Immature natural killer cell (primary cell): ENCODE results near the gene NOS1AP. TPM values are rescaled to one million over a fixed set of nuclear protein-coding genes. Genes with fewer than 3 reads are reported as not detected.

Experiments used
- DNase-seq, 3 donors: peaks; one replicate each; pipeline ENCODE4 v3.0.0; 2022; ENCODE audit warnings: mixed read lengths in 1 of 3
- H3K27ac Mint-ChIP-seq, 6 donors: one replicate each; pipeline ENCODE4 v1.8.0; 2020; ENCODE audit warnings: mixed read lengths in 6 of 6, mild to moderate bottlenecking in 5 of 6, inconsistent platforms in 4 of 6, moderate library complexity in 3 of 6
- H3K27me3 Mint-ChIP-seq, 3 donors: one replicate each; pipeline ENCODE4 v1.8.0; 2020 to 2021; ENCODE audit warnings: low read depth in 3 of 3, mild to moderate bottlenecking in 3 of 3, mixed read lengths in 3 of 3, moderate library complexity in 3 of 3, inconsistent platforms in 1 of 3
- H3K36me3 Mint-ChIP-seq, 3 donors: one replicate each; pipeline ENCODE4 v1.8.0; 2020; ENCODE audit warnings: mixed read lengths in 3 of 3, inconsistent platforms in 2 of 3, mild to moderate bottlenecking in 2 of 3
- H3K4me1 Mint-ChIP-seq, 2 donors: one replicate each; pipeline ENCODE4 v1.8.0; 2020; ENCODE audit warnings: inconsistent platforms in 2 of 2, mild to moderate bottlenecking in 2 of 2, mixed read lengths in 2 of 2, moderate library complexity in 1 of 2
- H3K4me3 Mint-ChIP-seq, 5 donors: one replicate each; pipeline ENCODE4 v1.8.0; 2020; ENCODE audit warnings: mild to moderate bottlenecking in 5 of 5, mixed read lengths in 5 of 5, inconsistent platforms in 3 of 5, moderate library complexity in 3 of 5
- H3K9me3 Mint-ChIP-seq, 6 donors: one replicate each; pipeline ENCODE4 v1.8.0; 2020; ENCODE audit warnings: mild to moderate bottlenecking in 6 of 6, mixed read lengths in 6 of 6, inconsistent platforms in 4 of 6, moderate library complexity in 3 of 6
- polyA plus RNA-seq, 3 donors: library from polyadenylated mRNA; unstranded; fragments of 300-500 nt; fragmentation: Illumina TruSeq; gene quantifications; one replicate each; pipeline ENCODE4 v1.2.3, GENCODE V29; 2021

The NOS1AP gene
- polyA plus RNA-seq, 3 donors from 2014 or later = not detected

DNA sequence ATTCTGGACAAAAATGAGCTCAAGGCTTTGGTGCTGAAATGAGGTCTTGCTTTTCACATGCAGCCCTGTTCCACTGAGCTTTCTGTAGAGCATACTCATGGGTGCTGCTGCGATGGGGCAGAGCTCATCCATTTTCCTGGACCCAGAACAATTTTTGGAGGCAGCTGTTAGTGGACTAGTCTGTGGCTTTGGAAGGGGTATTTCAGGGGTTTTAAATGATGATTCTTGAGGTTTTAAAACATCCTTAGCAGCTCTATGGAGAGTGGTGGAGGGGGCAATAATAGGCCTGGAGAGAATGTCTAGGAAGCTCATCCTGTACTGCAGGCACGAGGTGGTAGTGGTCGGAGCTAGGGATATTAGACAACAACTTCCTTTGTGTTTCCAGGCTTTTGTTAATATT lies 16.5 kb downstream of the NOS1AP start:
- no peak overlapping the region for H3K4me3 Mint-ChIP-seq
- H3K4me1 Mint-ChIP-seq = no peaks in the 10 kb centered on the region
- DNase-seq = no peak
- H3K27ac Mint-ChIP-seq = no peak overlapping the region
- peaks cover 0 to 5% (median 0%) of the 10 kb centered on the region in 6 donors for H3K9me3 Mint-ChIP-seq
- H3K27me3 Mint-ChIP-seq = peaks cover 8 to 13% (median 8%) of the 10 kb centered on the region in 3 donors
- peaks cover 0 to 3% (median 0%) of the 10 kb centered on the region in 3 donors for H3K36me3 Mint-ChIP-seq

DNA sequence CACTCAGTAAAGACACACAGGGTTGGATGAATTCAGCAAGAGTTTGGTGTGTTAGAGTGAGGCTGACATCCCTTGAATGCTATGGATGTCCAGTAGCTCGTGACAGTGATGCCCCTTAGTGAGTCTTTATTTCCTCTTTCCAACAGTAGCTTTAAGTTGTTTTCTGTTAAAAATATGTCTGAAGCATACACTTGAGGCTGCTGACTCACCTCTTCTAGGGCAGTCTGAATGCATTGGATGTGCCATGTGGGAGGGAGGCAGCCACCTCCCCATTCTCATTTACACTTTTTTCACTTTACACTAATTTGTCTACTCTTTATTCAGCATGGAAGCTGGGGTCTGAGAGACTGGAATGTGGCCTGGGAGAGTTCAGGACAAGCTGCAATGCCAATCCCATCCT lies 17.6 kb downstream of the NOS1AP start:
- no peak for DNase-seq
- Mint-ChIP-seq H3K27me3 (peaks cover 6 to 14% (median 9%) of the 10 kb centered on the region in 3 donors), H3K27ac (no peak overlapping the region), H3K4me3 (no peak overlapping the region), H3K36me3 (peaks cover 0 to 3% (median 0%) of the 10 kb centered on the region in 3 donors), H3K4me1 (no peaks in the 10 kb centered on the region), H3K9me3 (peaks cover 0 to 5% (median 0%) of the 10 kb centered on the region in 6 donors)

DNA sequence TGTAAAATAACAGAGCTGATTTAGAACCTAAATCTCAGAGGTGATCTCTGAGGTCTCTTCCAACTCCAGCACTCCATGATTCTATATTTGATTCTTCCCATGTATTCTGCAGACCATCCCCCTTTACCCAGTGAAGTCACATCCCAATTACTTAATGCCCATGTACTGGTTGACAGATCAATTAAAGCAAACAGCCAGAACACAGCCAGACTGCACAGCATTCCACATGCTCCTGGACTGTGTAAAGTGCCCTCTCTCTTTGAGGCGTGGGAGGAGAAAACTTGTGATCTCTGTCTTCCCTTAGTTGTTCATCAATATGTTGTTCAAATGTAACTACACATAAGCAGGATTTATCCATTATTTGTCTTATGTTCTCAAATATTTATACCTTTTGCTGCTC lies 18.1 kb downstream of the NOS1AP start:
- H3K27ac Mint-ChIP-seq = no peak overlapping the region
- H3K36me3 Mint-ChIP-seq = peaks cover 0 to 3% (median 0%) of the 10 kb centered on the region in 3 donors
- H3K9me3 Mint-ChIP-seq = peaks cover 0 to 5% (median 0%) of the 10 kb centered on the region in 6 donors
- H3K4me3 Mint-ChIP-seq = no peak overlapping the region
- H3K4me1 Mint-ChIP-seq = no peaks in the 10 kb centered on the region
- peaks cover 8 to 11% (median 9%) of the 10 kb centered on the region in 3 donors for H3K27me3 Mint-ChIP-seq
- DNase-seq = no peak

DNA sequence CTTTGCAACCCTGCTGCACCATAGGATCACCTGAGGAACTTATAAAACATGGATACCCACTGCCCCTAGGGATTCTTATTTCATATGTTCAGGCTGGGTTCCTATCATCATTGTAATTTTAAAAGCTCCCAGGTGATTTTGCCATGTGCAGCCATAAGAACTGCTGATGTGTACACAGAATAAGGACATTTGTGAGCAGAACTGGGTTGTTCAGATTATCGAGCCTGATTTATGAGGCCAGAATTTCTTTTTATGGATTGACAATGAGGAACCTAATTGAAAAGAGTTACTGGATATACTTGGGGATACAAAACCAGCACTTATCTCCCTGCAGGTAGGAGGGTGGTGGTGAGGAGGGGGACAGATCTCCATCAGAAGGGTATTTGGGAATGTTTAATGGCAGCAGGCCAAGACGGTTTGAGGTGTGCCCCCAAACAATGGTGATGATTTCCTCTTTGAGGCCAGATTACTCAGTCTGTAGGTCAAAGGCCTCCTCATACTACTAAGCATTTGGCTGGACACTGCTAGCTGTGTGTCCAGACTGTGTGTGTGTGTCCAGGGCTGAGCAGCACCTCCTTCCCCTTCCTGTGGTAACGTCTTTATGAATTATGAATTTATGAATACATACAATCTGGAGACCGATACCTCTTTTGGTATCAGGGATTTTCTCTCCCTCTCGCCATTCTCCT lies 18.9 kb downstream of the NOS1AP start:
- Mint-ChIP-seq H3K4me3 (no peak overlapping the region), H3K9me3 (peaks cover 0 to 5% (median 0%) of the 10 kb centered on the region in 6 donors), H3K36me3 (peaks cover 0 to 3% (median 0%) of the 10 kb centered on the region in 3 donors), H3K27ac (no peak overlapping the region), H3K27me3 (peaks cover 8 to 10% (median 9%) of the 10 kb centered on the region in 3 donors), H3K4me1 (no peaks in the 10 kb centered on the region)
- DNase-seq = no peak

DNA sequence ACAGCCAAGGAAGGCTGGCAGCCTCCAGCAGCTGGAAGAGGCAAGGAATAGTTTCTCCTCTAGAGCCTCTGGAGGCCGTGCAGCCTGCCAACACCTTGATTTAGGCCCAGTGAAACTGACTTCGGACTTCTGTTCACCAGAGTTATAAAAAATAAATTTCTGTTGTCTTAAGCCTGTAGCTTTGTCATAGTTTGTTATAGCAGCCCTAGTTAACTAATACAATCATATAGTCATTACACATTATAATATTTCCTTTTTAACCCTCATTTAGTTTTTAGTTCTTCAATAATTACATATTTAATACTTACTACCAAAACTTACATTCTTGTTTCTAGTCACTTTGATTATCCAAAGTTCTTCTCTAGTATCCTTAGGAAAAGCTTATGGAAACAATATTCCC lies 20.3 kb downstream of the NOS1AP start:
- H3K27me3 Mint-ChIP-seq = peaks cover 5 to 10% (median 8%) of the 10 kb centered on the region in 3 donors
- peaks cover 0 to 5% (median 0%) of the 10 kb centered on the region in 6 donors for H3K9me3 Mint-ChIP-seq
- H3K36me3 Mint-ChIP-seq = no peaks in the 10 kb centered on the region
- no peaks in the 10 kb centered on the region for H3K4me1 Mint-ChIP-seq
- no peak overlapping the region for H3K27ac Mint-ChIP-seq
- no peak for DNase-seq
- no peak overlapping the region for H3K4me3 Mint-ChIP-seq

DNA sequence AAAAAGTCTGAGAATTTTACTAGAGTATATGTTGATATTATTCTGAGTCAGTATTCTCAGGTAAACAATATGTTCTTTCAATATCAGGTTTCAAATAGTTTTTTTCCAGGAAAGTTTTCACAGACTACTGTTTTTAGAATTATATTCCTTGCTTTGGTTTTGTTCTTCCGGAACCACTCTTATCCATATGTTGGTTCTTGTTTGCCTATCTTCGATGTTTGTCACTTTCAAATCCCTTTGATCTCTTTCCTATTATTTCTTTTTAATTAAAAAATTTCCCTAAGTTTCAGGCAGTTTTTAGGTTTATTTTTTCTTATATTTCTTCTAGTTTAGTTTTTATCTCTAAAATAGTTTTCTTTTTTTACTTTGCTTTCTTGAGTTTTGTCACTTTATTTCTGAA lies 20.9 kb downstream of the NOS1AP start:
- peaks cover 5 to 10% (median 8%) of the 10 kb centered on the region in 3 donors for H3K27me3 Mint-ChIP-seq
- no peak overlapping the region for H3K27ac Mint-ChIP-seq
- no peaks in the 10 kb centered on the region for H3K36me3 Mint-ChIP-seq
- H3K4me1 Mint-ChIP-seq = no peaks in the 10 kb centered on the region
- H3K4me3 Mint-ChIP-seq = no peak overlapping the region
- H3K9me3 Mint-ChIP-seq = peaks cover 0 to 3% (median 0%) of the 10 kb centered on the region in 6 donors
- DNase-seq = no peak

DNA sequence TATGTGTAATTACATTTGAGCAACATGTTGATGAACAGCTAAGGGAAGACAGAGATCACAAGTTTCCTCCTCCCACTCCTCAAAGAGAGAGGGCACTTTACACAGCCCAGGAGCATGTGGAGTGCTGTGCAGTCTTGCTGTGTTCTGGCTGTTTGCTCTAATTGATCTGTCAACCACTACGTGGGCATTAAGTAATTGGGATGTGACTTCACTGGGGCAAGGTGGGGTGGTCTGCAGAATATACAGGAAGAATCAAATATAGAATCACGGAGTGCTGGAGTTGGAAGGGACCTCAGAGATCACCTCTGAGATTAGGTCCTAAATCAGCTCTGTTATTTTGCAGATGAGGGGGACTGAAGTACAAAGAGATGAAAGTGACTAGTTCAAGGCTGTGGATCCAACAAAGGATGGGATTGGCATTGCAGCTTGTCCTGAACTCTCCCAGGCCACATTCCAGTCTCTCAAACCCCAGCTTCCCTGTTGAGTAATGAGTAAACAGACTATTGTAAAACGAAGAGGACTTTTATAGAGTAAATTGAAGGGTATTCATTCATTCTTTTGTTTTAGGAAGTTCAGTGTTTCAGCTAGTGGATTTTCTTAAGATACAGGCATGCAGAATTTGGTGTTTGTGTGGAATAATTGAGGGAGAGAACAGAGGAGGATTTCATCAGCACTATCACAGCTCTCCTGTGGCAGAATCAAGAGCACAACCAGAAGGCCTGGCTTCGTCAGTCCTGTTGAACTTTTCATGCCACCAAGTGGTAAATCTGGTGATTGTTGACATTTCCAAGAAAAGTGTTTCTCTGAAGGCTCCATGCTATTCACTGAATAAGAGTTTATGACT lies 22.4 kb downstream of the NOS1AP start:
- no peak overlapping the region for H3K4me3 Mint-ChIP-seq
- H3K27me3 Mint-ChIP-seq = peaks cover 5 to 9% (median 8%) of the 10 kb centered on the region in 3 donors
- H3K27ac Mint-ChIP-seq = no peak overlapping the region
- no peak for DNase-seq
- H3K4me1 Mint-ChIP-seq = no peaks in the 10 kb centered on the region
- no peaks in the 10 kb centered on the region for H3K36me3 Mint-ChIP-seq
- no peaks in the 10 kb centered on the region for H3K9me3 Mint-ChIP-seq

DNA sequence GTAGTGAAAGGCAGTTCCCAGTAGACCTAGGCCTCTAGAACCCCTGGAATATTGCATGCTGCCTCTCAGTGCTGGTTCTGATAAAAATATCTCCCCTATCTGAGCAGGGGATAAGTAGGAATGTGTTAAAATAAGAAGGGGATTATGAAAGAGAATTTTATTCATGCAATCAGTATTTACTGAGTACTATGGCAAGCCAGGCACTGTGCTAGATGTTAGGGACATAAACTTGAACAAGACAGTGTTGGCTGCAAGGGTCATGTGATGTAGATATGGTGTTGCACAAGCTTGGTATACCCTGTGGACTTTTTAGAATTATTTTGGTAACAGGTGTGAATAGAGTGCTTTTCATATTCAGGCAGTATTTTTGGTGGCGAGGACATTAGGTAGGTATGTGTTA lies 23.6 kb downstream of the NOS1AP start:
- Mint-ChIP-seq H3K9me3 (no peaks in the 10 kb centered on the region), H3K4me1 (no peaks in the 10 kb centered on the region), H3K4me3 (no peak overlapping the region), H3K27me3 (peaks cover 5 to 9% (median 8%) of the 10 kb centered on the region in 3 donors), H3K27ac (no peak overlapping the region), H3K36me3 (no peaks in the 10 kb centered on the region)
- no peak for DNase-seq

DNA sequence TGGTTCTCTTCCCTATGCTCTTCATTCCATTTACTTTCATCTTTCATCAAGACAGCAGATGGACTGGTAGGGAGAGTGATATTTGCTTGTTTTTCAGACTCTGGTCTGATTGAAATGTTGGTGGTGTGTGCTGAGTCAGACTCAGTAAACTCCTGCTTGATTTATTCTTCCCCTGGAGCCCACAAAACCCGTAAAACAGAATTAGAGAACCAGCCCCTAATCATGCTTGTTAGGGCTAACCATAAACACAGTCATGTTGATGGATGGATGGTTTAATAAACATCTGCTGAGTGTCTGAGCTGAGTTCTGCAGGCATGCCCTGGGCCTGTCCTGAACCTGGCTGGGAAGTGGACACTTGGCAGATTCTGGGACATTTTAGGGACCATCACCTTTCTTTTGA lies 24.8 kb downstream of the NOS1AP start:
- H3K27ac Mint-ChIP-seq = no peak overlapping the region
- no peaks in the 10 kb centered on the region for H3K36me3 Mint-ChIP-seq
- peaks cover 3 to 8% (median 7%) of the 10 kb centered on the region in 3 donors for H3K27me3 Mint-ChIP-seq
- no peak for DNase-seq
- H3K4me3 Mint-ChIP-seq = no peak overlapping the region
- H3K4me1 Mint-ChIP-seq = no peaks in the 10 kb centered on the region
- no peaks in the 10 kb centered on the region for H3K9me3 Mint-ChIP-seq

DNA sequence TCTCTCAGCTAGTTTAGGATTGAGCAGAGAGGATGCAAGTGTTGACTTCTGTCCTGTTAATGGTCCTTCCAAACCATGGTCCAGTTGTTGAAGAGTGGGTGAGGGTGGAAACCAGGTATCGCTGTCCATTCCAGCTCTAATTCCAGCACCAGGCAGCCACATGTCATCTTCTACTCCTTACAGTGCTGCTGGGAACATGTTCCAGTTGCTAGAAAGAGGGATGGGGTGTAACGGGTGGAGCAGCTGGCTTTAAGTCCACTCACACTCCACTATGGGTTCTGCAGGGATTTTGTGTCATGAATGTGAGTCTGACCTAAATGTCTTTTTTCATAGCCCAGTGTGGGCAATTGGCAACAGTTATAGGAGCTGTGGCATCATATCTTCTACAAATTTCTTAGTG lies 25.2 kb downstream of the NOS1AP start:
- no peak for DNase-seq
- H3K9me3 Mint-ChIP-seq = no peaks in the 10 kb centered on the region
- peaks cover 2 to 7% (median 6%) of the 10 kb centered on the region in 3 donors for H3K27me3 Mint-ChIP-seq
- no peaks in the 10 kb centered on the region for H3K4me1 Mint-ChIP-seq
- H3K4me3 Mint-ChIP-seq = no peak overlapping the region
- H3K27ac Mint-ChIP-seq = no peak overlapping the region
- no peaks in the 10 kb centered on the region for H3K36me3 Mint-ChIP-seq

DNA sequence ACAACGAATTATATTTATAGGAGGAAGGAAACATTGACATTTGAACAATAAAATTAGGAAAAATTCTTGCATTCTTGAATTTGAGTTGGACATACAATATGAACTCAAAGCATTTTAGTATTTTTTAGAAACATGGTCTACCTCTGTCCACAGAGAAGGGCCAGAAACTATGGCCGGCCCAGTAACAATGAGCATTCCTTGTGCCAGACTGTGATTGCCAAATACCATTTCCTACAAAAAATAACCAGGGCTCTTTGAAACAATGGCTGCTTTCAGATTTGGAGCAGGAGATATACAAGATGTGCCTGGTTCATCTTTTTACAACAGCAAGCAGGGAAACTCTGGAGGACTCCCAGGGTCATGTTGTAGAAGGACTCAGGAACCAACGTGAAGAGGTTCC lies 38.4 kb downstream of the NOS1AP start:
- Mint-ChIP-seq H3K27me3 (peaks cover 4 to 17% (median 13%) of the 10 kb centered on the region in 3 donors), H3K36me3 (peaks cover 0 to 5% (median under 1%) of the 10 kb centered on the region in 3 donors), H3K9me3 (peaks cover 0 to 13% (median 1%) of the 10 kb centered on the region in 6 donors), H3K27ac (no peak overlapping the region), H3K4me1 (no peaks in the 10 kb centered on the region), H3K4me3 (no peak overlapping the region)
- no peak for DNase-seq

DNA sequence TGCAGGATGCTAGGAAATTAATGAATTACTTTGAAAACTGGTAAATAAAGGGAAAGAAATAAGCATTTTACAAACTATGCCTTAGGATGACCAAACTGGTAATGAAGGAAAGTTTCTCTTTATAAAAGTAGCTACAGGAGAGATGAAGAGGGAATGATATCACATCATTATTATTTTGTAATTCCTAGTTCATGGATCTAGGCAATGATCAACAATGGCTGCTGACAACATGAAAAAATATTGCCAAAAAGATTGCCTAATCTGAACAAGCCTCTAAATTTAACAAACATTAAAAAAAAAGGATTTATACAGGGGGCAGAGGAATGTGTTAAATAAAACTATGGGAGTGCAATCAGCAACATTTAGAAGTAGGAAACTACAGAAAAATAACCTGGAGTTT lies 38.9 kb downstream of the NOS1AP start:
- DNase-seq = no peak
- Mint-ChIP-seq H3K36me3 (peaks cover 0 to 5% (median 0%) of the 10 kb centered on the region in 3 donors), H3K27ac (no peak overlapping the region), H3K9me3 (peaks cover 0 to 13% (median 1%) of the 10 kb centered on the region in 6 donors), H3K4me1 (peaks cover 5% of the 10 kb centered on the region in 2 donors), H3K4me3 (no peak overlapping the region), H3K27me3 (peaks cover 4 to 13% (median 12%) of the 10 kb centered on the region in 3 donors)

DNA sequence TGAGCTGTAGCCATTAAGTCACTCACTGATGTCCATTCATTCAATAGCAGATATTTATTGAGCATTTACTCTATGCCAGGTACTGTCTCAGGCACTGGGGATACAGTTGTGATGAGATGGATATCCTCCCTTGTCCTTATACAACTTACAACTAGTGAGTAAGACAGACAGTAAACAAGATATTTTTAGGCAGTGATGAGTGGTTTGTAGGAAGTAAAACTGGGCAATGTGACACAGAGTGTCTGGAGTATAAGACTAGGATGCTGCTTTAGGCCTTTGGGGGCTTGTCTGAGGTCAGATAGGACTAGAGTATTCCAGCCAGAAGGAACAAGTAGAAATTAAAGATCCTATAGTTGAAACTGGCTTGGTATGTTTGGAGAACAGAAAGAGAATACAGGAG lies 41.4 kb downstream of the NOS1AP start:
- Mint-ChIP-seq H3K36me3 (peaks cover 0 to 5% (median 4%) of the 10 kb centered on the region in 3 donors), H3K9me3 (peaks cover 0 to 10% (median 0%) of the 10 kb centered on the region in 6 donors), H3K4me3 (no peak overlapping the region), H3K27me3 (peaks cover 2 to 8% (median 7%) of the 10 kb centered on the region in 3 donors), H3K4me1 (peaks cover 12 to 17% of the 10 kb centered on the region in 2 donors), H3K27ac (no peak overlapping the region)
- no peak for DNase-seq

DNA sequence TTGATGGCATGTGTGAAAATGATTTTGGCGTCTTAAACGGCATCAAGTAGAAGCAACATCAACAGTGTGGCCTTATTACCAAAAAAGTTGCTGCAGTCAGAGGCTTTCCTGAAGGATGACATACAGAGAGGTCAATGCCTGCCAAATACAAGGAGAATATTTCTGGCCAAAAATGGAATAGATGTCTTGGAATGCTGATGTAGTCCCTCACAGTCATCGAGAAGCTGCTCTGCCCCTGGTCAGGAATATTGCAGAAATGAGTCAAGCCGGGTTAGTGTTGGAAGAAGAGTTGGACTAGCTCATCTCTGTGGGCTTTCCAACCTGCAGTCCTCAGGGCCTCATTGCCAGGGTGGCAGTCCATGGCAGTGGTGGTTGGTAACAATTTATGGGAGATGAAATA lies 42.1 kb downstream of the NOS1AP start:
- peaks cover 0 to 6% (median 0%) of the 10 kb centered on the region in 6 donors for H3K9me3 Mint-ChIP-seq
- DNase-seq = no peak
- H3K4me1 Mint-ChIP-seq = peaks cover 12 to 17% of the 10 kb centered on the region in 2 donors
- peaks cover 0 to 5% (median 4%) of the 10 kb centered on the region in 3 donors for H3K36me3 Mint-ChIP-seq
- H3K4me3 Mint-ChIP-seq = no peak overlapping the region
- peaks cover under 1 to 6% (median 6%) of the 10 kb centered on the region in 3 donors for H3K27me3 Mint-ChIP-seq
- H3K27ac Mint-ChIP-seq = no peak overlapping the region
